Astrocyte (in vitro differentiated cells and primary cell): ENCODE measurements around the gene TTC9B. TPM values are rescaled to one million over a fixed set of nuclear protein-coding genes. Genes with fewer than 3 reads are reported as not detected.

ENCODE experiments used
- DNase-seq: peaks from one replicate; pipeline ENCODE4 v3.0.0-alpha.2; 2010; ENCODE audit warnings: low read depth
- FAIRE-seq: peaks from 2 replicates; lab custom pipeline; 2011; peaks lifted over from hg19 to GRCh38; lab: Jason Lieb, UNC
- H2AFZ ChIP-seq: 2 replicates; pipeline ENCODE4 v1.6.0; 2012; ENCODE audit warnings: low read depth, low read length, inconsistent platforms
- H3K27ac ChIP-seq: 2 replicates; pipeline ENCODE4 v1.5.1; 2011; ENCODE audit warnings: low read depth, low read length, inconsistent platforms
- H3K27me3 ChIP-seq: 2 replicates; pipeline ENCODE4 v1.6.0; 2011; ENCODE audit warnings: low read length, inconsistent platforms; ENCODE audit not compliant: insufficient read depth
- H3K36me3 ChIP-seq: 2 replicates; pipeline ENCODE4 v1.5.1; 2011; ENCODE audit warnings: low read length, inconsistent platforms; ENCODE audit not compliant: insufficient read depth
- H3K4me1 ChIP-seq: 2 replicates; pipeline ENCODE4 v1.5.1; 2011; ENCODE audit warnings: low read length, inconsistent platforms; ENCODE audit not compliant: insufficient read depth
- H3K4me2 ChIP-seq: 2 replicates; pipeline ENCODE4 v1.6.0; 2012; ENCODE audit warnings: low read length, inconsistent platforms
- H3K4me3 ChIP-seq: 2 replicates; pipeline ENCODE4 v1.5.1; 2011; ENCODE audit warnings: low read depth, mild to moderate bottlenecking, low read length, inconsistent platforms; ENCODE audit not compliant: insufficient read depth
- H3K79me2 ChIP-seq: 2 replicates; pipeline ENCODE4 v1.6.0; 2012; ENCODE audit warnings: mild to moderate bottlenecking, low read length, inconsistent platforms; ENCODE audit not compliant: insufficient read depth
- H3K9ac ChIP-seq: 2 replicates; pipeline ENCODE4 v1.6.0; 2012; ENCODE audit warnings: mild to moderate bottlenecking, low read length, inconsistent platforms
- H3K9me3 ChIP-seq: 2 replicates; pipeline ENCODE4 v1.5.1; 2012; ENCODE audit warnings: low read depth, mild to moderate bottlenecking, low read length, inconsistent platforms; ENCODE audit not compliant: insufficient read depth
- H4K20me1 ChIP-seq: 2 replicates; pipeline ENCODE4 v1.6.0; 2012; ENCODE audit warnings: low read length, inconsistent platforms; ENCODE audit not compliant: insufficient read depth
- H3K27ac Mint-ChIP-seq: one replicate; pipeline ENCODE4 v1.8.0; 2021; ENCODE audit warnings: mild to moderate bottlenecking, mixed read lengths; ENCODE audit not compliant: unreplicated experiment
- H3K27me3 Mint-ChIP-seq: one replicate; pipeline ENCODE4 v1.8.0; 2021; ENCODE audit warnings: low read depth, mixed read lengths; ENCODE audit not compliant: unreplicated experiment
- H3K36me3 Mint-ChIP-seq: one replicate; pipeline ENCODE4 v1.8.0; 2021; ENCODE audit warnings: low read depth, mixed read lengths; ENCODE audit not compliant: unreplicated experiment
- H3K4me1 Mint-ChIP-seq: one replicate; pipeline ENCODE4 v1.8.0; 2021; ENCODE audit warnings: low read depth, mixed read lengths; ENCODE audit not compliant: unreplicated experiment
- H3K4me3 Mint-ChIP-seq: one replicate; pipeline ENCODE4 v1.8.0; 2021; ENCODE audit warnings: mild to moderate bottlenecking, moderate library complexity, mixed read lengths; ENCODE audit not compliant: unreplicated experiment
- H3K9me3 Mint-ChIP-seq: one replicate; pipeline ENCODE4 v1.8.0; 2021; ENCODE audit warnings: mild to moderate bottlenecking, mixed read lengths; ENCODE audit not compliant: unreplicated experiment
- EZH2 ChIP-seq: IDR thresholded peaks from 2 replicates; pipeline ENCODE4 v1.6.1; 2012; ENCODE audit warnings: mild to moderate bottlenecking, low read length, inconsistent platforms; ENCODE audit not compliant: insufficient read depth
- total RNA-seq: library from RNA; stranded (reverse); gene quantifications from 2 replicates; pipeline ENCODE4 v1.2.1, GENCODE V29; 2021
- TF ChIP-seq, protein P1 (sequence below): IDR thresholded peaks from 2 replicates; pipeline ENCODE4 v1.5.1; 2011; ENCODE audit warnings: low read depth, mild to moderate bottlenecking, inconsistent platforms, low read length, moderate library complexity; ENCODE audit not compliant: insufficient read depth

The TTC9B gene
- total RNA-seq, 1 donor from 2014 or later = not detected

DNA sequence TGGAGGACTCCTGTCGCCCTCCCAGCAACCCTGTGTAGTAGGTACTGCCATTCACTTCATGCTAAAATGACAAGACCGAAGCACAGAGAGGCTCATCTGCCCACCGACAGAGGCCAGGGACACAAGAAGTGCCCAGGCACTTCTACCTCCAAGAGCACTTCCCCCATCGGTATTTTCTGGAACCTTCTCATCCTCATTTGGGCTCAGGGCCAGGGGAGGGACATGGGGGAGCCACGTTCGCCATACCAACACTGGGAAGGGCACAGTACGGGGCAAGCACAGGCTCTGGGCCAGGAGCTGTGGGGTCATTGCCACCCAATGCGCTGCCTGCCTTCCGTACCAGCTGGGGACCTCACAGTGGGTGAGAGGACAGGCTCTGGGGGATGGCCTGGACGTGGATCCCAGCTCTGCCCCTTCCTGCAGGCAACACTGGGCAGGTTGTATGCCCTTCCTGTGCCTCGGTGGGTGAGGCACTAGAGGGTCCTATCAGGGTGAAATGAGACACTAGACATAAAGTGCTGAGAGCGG is 29.6 kb upstream of the TTC9B start:
- no peaks in the 10 kb centered on the region for H3K27me3 Mint-ChIP-seq
- Histone ChIP-seq H3K4me2 (no peak overlapping the region), H4K20me1 (peaks cover 69% of the 10 kb centered on the region), H3K4me1 (no peaks in the 10 kb centered on the region), H3K9ac (no peak overlapping the region), H3K27ac (no peak overlapping the region), H3K36me3 (no peaks in the 10 kb centered on the region), H2AFZ (no peak overlapping the region), H3K27me3 (no peaks in the 10 kb centered on the region), H3K4me3 (no peak overlapping the region), H3K9me3 (no peaks in the 10 kb centered on the region), H3K79me2 (peaks cover 17% of the 10 kb centered on the region)
- peaks cover 13% of the 10 kb centered on the region for H3K36me3 Mint-ChIP-seq
- H3K4me1 Mint-ChIP-seq = peaks cover 6% of the 10 kb centered on the region
- no peaks in the 10 kb centered on the region for H3K9me3 Mint-ChIP-seq
- TF ChIP-seq EZH2 = no peak
- TF ChIP-seq, protein P1, sequence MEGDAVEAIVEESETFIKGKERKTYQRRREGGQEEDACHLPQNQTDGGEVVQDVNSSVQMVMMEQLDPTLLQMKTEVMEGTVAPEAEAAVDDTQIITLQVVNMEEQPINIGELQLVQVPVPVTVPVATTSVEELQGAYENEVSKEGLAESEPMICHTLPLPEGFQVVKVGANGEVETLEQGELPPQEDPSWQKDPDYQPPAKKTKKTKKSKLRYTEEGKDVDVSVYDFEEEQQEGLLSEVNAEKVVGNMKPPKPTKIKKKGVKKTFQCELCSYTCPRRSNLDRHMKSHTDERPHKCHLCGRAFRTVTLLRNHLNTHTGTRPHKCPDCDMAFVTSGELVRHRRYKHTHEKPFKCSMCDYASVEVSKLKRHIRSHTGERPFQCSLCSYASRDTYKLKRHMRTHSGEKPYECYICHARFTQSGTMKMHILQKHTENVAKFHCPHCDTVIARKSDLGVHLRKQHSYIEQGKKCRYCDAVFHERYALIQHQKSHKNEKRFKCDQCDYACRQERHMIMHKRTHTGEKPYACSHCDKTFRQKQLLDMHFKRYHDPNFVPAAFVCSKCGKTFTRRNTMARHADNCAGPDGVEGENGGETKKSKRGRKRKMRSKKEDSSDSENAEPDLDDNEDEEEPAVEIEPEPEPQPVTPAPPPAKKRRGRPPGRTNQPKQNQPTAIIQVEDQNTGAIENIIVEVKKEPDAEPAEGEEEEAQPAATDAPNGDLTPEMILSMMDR = no peak
- H3K27ac Mint-ChIP-seq = no peak overlapping the region
- FAIRE-seq (no peak), DNase-seq (no peak)
- no peak overlapping the region for H3K4me3 Mint-ChIP-seq

DNA sequence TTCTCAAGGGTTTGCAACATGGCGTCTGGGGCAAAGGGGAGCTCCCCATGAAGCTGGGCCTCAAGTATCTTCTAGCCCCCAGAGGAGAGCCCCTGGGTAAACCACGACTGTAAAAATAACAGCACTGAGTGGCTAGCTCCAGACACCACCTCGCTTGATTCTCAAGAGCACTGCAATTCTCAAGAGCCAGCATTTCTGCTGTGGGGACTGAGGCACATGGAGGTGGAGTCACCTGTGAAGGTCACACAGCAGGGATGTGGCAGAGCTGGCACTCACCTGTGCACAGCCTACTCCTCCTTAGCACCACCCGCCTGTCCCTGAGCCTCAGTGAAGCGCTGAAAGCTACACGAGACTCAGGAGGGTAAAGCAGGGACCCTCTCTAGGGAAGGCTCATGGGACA is 29.0 kb upstream of the TTC9B start:
- no peaks in the 10 kb centered on the region for H3K9me3 Mint-ChIP-seq
- H3K4me1 Mint-ChIP-seq = no peaks in the 10 kb centered on the region
- DNase-seq (no peak), FAIRE-seq (no peak)
- peaks cover 3% of the 10 kb centered on the region for H3K4me1 ChIP-seq
- H3K36me3 ChIP-seq = no peaks in the 10 kb centered on the region
- H3K27me3 ChIP-seq = no peaks in the 10 kb centered on the region
- H3K27ac Mint-ChIP-seq = no peak overlapping the region
- no peak overlapping the region for H3K27ac ChIP-seq
- no peak overlapping the region for H3K4me3 Mint-ChIP-seq
- peaks cover 68% of the 10 kb centered on the region for H4K20me1 ChIP-seq
- no peak overlapping the region for H3K9ac ChIP-seq
- H3K79me2 ChIP-seq = peaks cover 11% of the 10 kb centered on the region
- no peak overlapping the region for H3K4me2 ChIP-seq
- no peaks in the 10 kb centered on the region for H3K9me3 ChIP-seq
- TF ChIP-seq EZH2 = no peak
- TF ChIP-seq, protein P1 = no peak
- H3K27me3 Mint-ChIP-seq = no peaks in the 10 kb centered on the region
- no peak overlapping the region for H3K4me3 ChIP-seq
- H2AFZ ChIP-seq = no peak overlapping the region
- H3K36me3 Mint-ChIP-seq = peaks cover 8% of the 10 kb centered on the region

DNA sequence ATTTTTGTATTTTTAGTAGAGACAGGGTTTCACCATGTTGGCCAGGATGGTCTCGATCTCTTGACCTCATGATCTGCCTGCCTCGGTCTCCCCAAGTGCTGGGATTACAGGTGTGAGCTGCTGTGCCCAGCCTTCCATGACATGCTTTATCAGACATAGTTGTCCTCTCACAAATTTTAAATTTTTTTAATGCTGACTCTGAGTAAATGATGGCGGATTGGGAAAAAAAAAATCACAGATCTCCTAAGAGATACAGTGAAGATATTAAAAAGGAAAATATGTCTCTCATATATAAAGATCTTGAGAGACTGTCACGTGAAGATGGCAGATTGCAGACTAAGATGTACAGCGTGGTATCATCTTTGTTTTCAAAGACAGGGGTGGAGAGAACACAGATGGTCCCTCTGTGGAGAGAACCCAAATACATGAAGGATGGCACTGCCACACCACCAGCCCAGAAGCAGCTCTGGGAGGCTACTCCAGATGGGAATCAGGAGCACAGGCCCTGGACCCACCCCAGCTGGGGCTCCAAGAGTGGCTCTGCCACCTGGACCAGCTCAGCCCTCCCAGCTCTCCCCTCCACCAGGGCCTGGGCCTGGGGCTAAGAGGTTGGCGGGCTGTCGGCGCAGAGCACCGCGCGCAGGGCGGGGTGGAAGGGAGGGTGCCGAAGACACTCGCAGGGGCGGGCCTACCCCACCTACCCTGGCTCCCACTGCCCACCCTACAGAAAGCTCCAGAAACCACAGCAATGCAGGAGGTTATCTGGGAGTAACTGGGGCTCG is 28.3 kb upstream of the TTC9B start:
- no peak for TF ChIP-seq EZH2
- TF ChIP-seq, protein P1 = no peak
- no peak overlapping the region for H3K27ac Mint-ChIP-seq
- H3K4me3 ChIP-seq = no peak overlapping the region
- H3K9ac ChIP-seq = no peak overlapping the region
- no peaks in the 10 kb centered on the region for H3K27me3 Mint-ChIP-seq
- peaks cover 9% of the 10 kb centered on the region for H3K4me1 ChIP-seq
- no peak overlapping the region for H3K4me3 Mint-ChIP-seq
- no peaks in the 10 kb centered on the region for H3K27me3 ChIP-seq
- H3K79me2 ChIP-seq = peaks cover 11% of the 10 kb centered on the region
- no peak overlapping the region for H3K27ac ChIP-seq
- peaks cover 67% of the 10 kb centered on the region for H4K20me1 ChIP-seq
- H3K9me3 Mint-ChIP-seq = no peaks in the 10 kb centered on the region
- no peaks in the 10 kb centered on the region for H3K36me3 ChIP-seq
- H3K9me3 ChIP-seq = no peaks in the 10 kb centered on the region
- no peak overlapping the region for H2AFZ ChIP-seq
- no peaks in the 10 kb centered on the region for H3K4me1 Mint-ChIP-seq
- H3K4me2 ChIP-seq = no peak overlapping the region
- H3K36me3 Mint-ChIP-seq = peaks cover 8% of the 10 kb centered on the region
- FAIRE-seq (no peak), DNase-seq (no peak)
